ENCODE measurements around the gene ERGIC1.

The ERGIC1 gene

DNA sequence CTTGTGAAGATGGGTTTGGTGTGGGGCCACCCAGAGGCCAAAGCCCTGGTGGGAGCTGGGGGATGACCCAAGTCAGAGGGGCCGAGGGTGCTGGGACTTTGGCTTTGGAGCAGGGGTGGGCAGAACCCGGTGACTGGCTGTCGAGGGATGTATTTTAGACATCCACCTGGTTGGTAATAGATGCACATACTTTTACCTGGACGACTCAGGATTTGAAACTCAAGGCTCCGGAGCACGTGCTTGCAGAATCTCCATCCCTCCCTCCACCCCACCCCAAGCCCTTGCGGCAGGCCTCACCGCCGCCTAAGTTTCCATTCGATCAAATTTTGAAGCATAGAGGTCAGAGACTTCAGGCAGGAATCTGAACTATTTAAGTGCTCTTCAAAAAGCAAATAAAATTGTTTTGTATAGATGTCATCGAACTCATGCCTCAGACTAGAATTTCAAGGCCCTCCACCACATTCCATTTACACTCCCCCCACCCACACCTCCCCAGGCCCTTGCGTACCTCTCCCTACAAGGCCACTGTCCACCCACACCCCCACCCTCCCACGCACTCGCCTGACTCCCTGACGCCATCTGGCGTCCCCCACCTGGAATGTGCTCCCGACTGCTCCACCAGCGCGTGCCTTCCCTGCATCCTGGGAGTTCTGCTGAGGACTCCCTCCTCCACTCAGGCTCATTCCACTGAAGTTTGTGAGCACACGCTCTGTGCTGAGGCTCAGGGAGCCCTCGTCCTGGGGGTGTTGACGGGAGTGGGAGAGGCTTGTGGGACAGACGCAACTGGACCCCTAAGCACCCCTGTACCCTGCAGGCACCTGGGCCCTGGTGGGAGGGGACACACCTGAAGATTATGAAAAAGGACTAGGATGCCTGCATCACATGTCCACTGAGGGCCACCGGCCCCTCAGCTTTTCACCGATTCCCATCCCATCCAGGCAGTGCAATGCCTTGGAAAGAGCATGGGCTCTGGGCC lies 68.7 kb downstream of the ERGIC1 start:
- no peak for DNase-seq (ENCODE audit: low spot score in 2 of 2)
- Mint-ChIP-seq H3K9me3 (no peaks in the 10 kb centered on the region), H3K27me3 (no peaks in the 10 kb centered on the region), H3K27ac (ENCODE audit: low read depth) (peak overlapping the region; percentile 64), H3K36me3 (ENCODE audit: insufficient read depth) (peaks cover 5% of the 10 kb centered on the region), H3K4me3 (no peak overlapping the region), H3K4me1 (peaks cover 4% of the 10 kb centered on the region)
- no peak for ATAC-seq (replicated peaks; ENCODE audit: extremely low read depth, poor library complexity, severe bottlenecking)

DNA sequence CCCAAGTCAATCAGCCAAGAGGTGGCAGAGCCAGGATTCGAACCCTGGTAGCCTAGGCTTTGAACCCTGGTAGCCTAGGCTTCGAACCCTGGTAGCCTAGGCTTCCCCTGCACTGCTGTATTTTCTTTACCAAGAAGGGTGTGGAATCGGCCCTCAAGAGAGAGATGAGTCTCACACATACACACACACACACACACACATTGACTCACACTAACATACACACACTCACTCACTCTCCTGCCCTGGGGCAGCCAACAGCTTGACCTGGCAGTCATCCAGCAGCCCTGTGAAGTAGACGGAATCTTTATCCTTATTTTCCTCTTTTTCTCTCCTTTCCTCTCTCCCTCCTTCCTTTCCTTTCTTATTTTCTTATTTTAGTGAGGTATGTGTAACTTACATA lies 69.7 kb downstream of the ERGIC1 start:
- no peaks in the 10 kb centered on the region for H3K27me3 Mint-ChIP-seq
- no peaks in the 10 kb centered on the region for H3K9me3 Mint-ChIP-seq
- peaks cover 5% of the 10 kb centered on the region for H3K36me3 Mint-ChIP-seq (ENCODE audit: insufficient read depth)
- DNase-seq (ENCODE audit: low spot score in 2 of 2) (no peak), ATAC-seq (replicated peaks; ENCODE audit: extremely low read depth, poor library complexity, severe bottlenecking) (no peak)
- no peaks in the 10 kb centered on the region for H3K4me1 Mint-ChIP-seq
- peak overlapping the region; percentile 22 for H3K27ac Mint-ChIP-seq (ENCODE audit: low read depth)
- H3K4me3 Mint-ChIP-seq, result no peak overlapping the region

DNA sequence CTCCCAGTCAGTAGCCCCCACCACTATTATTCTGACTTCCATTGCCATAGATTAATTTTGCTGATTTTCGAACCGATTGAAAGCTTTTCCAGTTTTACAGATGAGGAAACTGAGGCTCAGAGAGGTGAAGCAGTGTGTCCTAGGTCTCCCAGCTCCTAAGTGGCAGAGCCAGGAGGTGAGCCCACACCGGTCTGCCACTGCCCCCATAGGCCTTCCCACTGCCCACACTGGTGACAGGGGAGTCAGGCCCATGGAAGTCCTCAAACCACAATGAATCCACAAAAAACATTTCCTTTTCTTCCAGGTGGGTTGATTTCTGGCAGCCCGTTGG lies 70.2 kb downstream of the ERGIC1 start:
- DNase-seq (ENCODE audit: low spot score in 2 of 2) (no peak), ATAC-seq (replicated peaks; ENCODE audit: extremely low read depth, poor library complexity, severe bottlenecking) (no peak)
- H3K36me3 Mint-ChIP-seq (ENCODE audit: insufficient read depth), result peaks cover 5% of the 10 kb centered on the region
- H3K4me1 Mint-ChIP-seq, result no peaks in the 10 kb centered on the region
- no peaks in the 10 kb centered on the region for H3K27me3 Mint-ChIP-seq
- H3K9me3 Mint-ChIP-seq, result no peaks in the 10 kb centered on the region
- no peak overlapping the region for H3K4me3 Mint-ChIP-seq
- peak overlapping the region; percentile 22 for H3K27ac Mint-ChIP-seq (ENCODE audit: low read depth)

DNA sequence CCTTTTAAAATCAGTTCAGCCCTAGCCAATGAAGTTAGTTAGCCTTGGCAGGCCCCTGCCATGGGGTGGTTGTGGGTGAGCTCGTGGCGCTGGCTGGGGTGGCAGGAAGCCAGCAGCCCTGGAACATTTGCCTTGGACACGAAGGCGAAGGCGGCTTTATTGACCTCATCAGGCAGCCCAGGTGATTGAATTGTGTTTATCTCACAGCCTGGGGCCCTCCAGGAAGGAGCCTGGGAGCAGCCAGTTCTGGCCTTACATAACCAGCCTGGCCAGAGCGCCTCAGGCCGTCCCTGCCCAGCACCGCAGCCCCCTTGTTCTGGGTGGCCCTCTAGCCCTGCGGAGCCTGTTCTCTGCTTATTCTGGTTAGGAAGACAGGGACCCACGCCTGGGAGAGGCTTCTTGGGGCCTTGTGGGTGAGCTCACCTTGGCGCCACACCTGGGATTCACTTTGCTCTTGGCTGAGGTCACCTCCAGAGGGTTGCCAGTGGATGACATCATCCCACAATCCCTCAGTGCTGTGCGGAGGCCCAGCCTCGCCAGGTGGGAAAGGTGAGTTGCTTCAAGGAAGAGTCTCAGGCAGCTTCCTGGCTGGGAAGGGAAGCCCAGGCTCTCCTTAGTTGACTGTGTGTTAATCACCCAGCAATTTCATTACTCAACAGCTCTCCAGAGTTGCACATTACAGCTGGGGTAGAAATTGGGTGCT lies 70.7 kb downstream of the ERGIC1 start:
- Mint-ChIP-seq H3K9me3 (no peaks in the 10 kb centered on the region), H3K4me1 (peaks cover 4% of the 10 kb centered on the region), H3K4me3 (no peak overlapping the region), H3K27me3 (no peaks in the 10 kb centered on the region), H3K27ac (ENCODE audit: low read depth) (no peak overlapping the region), H3K36me3 (ENCODE audit: insufficient read depth) (peaks cover 6% of the 10 kb centered on the region)
- ATAC-seq (replicated peaks; ENCODE audit: extremely low read depth, poor library complexity, severe bottlenecking), result no peak
- no peak for DNase-seq (ENCODE audit: low spot score in 2 of 2)

DNA sequence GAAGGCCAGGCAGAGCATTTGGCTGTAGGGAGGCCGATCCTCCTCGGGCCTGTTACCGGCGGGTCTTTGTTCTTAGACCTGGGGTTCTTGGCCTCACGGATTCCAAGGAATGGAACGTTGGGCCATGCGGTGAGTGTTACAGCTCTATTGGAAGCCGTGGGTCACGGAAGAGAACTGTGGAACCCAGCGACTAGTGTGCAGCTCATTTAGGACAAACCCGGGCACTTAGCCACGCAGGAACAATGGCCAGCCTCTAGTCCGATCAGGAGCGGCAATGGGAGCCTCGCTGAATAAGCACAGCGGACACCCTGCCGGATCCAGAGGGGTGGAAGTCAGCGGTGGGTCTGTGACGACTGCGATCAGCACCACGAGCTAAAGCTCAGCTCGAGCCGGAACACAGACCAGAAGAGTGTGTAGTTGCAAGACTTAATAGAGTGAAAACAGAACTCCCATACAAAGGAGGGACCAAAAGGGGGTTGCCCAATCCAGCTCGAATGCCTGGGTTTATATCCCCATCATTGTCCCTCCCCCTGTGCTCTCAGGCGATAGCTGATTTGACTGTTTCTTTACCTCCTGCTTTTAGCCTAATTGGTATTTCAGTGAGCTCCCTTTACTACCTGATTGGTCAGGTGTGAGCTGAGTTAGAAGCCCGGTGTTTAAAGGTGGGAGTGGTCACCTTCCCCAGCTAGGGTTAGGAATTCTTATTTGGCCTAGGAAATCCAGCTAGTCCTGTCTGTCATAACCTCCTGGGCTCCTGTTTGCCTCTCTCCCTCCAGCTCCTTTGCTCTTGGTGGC lies 71.5 kb downstream of the ERGIC1 start:
- H3K9me3 Mint-ChIP-seq, result no peaks in the 10 kb centered on the region
- H3K4me3 Mint-ChIP-seq, result no peak overlapping the region
- peaks cover 7% of the 10 kb centered on the region for H3K36me3 Mint-ChIP-seq (ENCODE audit: insufficient read depth)
- DNase-seq (ENCODE audit: low spot score in 2 of 2) (no peak), ATAC-seq (replicated peaks; ENCODE audit: extremely low read depth, poor library complexity, severe bottlenecking) (no peak)
- H3K27me3 Mint-ChIP-seq, result no peaks in the 10 kb centered on the region
- no peak overlapping the region for H3K27ac Mint-ChIP-seq (ENCODE audit: low read depth)
- H3K4me1 Mint-ChIP-seq, result peaks cover 5% of the 10 kb centered on the region

DNA sequence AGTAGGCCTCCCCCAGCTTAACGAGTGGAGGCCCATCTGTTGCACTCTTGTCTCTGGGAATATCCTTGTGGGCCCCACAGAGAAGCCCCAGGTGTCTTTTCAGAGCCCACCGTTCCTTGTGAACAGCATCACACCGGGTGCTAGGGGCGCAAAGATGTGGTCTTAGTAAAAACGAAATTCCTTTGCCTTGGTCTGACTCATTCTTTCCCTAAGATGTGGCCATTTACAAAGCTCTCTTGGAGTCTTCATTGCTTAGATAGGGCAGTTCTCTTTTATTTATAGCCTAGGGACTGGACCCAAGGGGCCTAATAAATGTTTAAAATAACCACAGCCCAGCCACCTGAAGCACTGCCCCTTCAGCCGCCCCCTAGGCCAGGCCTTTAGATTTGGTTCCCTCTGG lies 72.4 kb downstream of the ERGIC1 start:
- Mint-ChIP-seq H3K4me1 (peaks cover 5% of the 10 kb centered on the region), H3K36me3 (ENCODE audit: insufficient read depth) (peaks cover 9% of the 10 kb centered on the region), H3K27me3 (no peaks in the 10 kb centered on the region), H3K4me3 (no peak overlapping the region), H3K9me3 (no peaks in the 10 kb centered on the region), H3K27ac (ENCODE audit: low read depth) (no peak overlapping the region)
- ATAC-seq (replicated peaks; ENCODE audit: extremely low read depth, poor library complexity, severe bottlenecking) (no peak), DNase-seq (ENCODE audit: low spot score in 2 of 2) (no peak)

DNA sequence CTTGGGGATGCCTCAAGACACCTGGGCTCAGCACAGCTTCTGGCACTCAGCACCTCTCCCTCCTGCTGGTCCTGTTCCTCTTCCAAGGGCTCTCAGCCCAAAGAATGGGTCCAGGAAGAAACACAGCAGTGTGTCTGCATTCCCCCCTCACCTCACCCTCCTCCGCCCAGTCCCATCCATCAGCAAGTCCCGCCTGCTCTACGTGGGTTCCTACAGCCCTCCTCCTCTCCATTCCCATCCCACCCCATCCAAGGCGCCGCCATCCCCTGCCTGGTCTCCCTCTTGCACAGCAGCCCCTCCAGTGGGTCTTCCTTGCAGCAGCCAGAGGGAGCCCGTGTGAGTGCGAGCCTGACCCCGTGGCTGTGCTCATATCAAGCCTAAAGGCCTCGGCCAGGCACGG lies 72.8 kb downstream of the ERGIC1 start:
- Mint-ChIP-seq H3K9me3 (no peaks in the 10 kb centered on the region), H3K4me3 (no peak overlapping the region), H3K4me1 (peaks cover 5% of the 10 kb centered on the region), H3K27me3 (no peaks in the 10 kb centered on the region), H3K36me3 (ENCODE audit: insufficient read depth) (peaks cover 11% of the 10 kb centered on the region), H3K27ac (ENCODE audit: low read depth) (no peak overlapping the region)
- ATAC-seq (replicated peaks; ENCODE audit: extremely low read depth, poor library complexity, severe bottlenecking) (no peak), DNase-seq (ENCODE audit: low spot score in 2 of 2) (no peak)

DNA sequence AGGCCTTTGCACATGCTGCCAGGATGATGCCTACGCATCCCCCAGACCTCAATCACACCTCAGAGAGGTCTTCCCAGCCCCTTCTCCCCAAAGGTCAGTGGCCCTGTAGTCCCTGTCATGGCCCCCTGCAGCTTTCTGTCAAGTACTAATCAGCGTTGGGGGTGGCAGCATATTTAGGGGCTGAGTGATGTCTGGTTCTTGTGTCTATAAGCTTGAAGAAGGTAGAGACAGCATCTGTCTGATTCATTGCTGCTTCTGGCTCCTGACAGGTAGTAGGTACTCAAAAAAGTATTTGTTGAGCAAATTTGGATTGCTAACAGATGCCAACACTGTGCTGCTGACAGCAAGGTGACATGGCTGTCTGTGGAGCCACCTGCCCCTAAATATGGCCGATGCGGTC lies 73.6 kb downstream of the ERGIC1 start:
- Mint-ChIP-seq H3K27ac (ENCODE audit: low read depth) (no peak overlapping the region), H3K4me3 (no peak overlapping the region), H3K9me3 (no peaks in the 10 kb centered on the region), H3K4me1 (peaks cover 5% of the 10 kb centered on the region), H3K27me3 (no peaks in the 10 kb centered on the region), H3K36me3 (ENCODE audit: insufficient read depth) (peaks cover 12% of the 10 kb centered on the region)
- ATAC-seq (replicated peaks; ENCODE audit: extremely low read depth, poor library complexity, severe bottlenecking), result no peak
- no peak for DNase-seq (ENCODE audit: low spot score in 2 of 2)

DNA sequence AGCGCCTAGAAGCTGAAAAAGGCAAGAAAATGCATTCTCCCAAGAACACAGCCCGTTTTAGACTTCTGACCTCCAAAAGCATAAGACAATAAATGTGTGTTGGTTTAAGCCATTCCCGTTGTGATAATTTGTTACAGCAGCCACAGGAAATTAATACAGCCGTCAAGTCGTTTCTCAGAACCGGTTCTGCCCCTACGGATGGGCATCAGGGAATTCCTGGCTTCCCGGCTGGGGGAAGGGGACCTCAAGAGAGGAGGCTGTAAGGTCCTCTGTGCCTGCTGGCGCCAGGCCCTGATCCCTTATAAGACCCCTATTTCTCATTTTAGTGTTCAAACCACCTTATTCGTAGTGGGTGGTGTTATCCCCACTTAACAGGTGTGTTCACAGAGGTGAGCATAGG lies 74.6 kb downstream of the ERGIC1 start:
- Mint-ChIP-seq H3K4me1 (peaks cover 5% of the 10 kb centered on the region), H3K27ac (ENCODE audit: low read depth) (no peak overlapping the region), H3K36me3 (ENCODE audit: insufficient read depth) (peaks cover 15% of the 10 kb centered on the region), H3K9me3 (no peaks in the 10 kb centered on the region), H3K27me3 (no peaks in the 10 kb centered on the region), H3K4me3 (no peak overlapping the region)
- no peak for DNase-seq (ENCODE audit: low spot score in 2 of 2)
- ATAC-seq (replicated peaks; ENCODE audit: extremely low read depth, poor library complexity, severe bottlenecking), result no peak

DNA sequence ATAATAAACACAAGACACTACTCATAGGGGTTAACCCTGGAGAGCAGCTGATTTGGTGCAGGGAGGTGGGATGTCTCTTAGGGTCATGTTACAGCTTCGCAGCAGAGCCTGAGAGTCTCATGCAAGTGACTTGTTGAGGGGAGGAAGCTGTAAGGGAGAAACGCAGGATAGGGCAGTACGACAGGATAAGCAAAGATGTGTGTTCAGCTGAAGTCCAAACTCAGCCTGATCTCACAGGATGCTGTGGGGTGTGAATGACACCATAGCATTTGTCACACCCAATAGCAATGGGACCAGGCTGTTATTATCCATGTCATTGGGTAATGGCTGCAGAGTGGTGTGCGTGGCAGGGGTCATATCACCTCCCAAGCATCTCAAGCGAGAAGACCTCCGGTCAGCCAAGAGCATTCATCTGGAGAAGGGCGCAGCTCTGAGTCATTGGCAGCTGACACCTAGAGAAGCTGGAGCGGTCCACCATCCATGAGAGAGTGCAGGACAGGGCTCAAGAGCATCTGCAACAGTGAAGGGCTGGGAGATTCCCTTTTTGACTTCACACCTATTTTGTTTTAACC lies 76.0 kb downstream of the ERGIC1 start:
- H3K27me3 Mint-ChIP-seq, result no peaks in the 10 kb centered on the region
- DNase-seq (ENCODE audit: low spot score in 2 of 2), result no peak
- peaks cover 5% of the 10 kb centered on the region for H3K4me1 Mint-ChIP-seq
- H3K27ac Mint-ChIP-seq (ENCODE audit: low read depth), result no peak overlapping the region
- no peak overlapping the region for H3K4me3 Mint-ChIP-seq
- ATAC-seq (replicated peaks; ENCODE audit: extremely low read depth, poor library complexity, severe bottlenecking), result no peak
- peaks cover 15% of the 10 kb centered on the region for H3K36me3 Mint-ChIP-seq (ENCODE audit: insufficient read depth)
- no peaks in the 10 kb centered on the region for H3K9me3 Mint-ChIP-seq

DNA sequence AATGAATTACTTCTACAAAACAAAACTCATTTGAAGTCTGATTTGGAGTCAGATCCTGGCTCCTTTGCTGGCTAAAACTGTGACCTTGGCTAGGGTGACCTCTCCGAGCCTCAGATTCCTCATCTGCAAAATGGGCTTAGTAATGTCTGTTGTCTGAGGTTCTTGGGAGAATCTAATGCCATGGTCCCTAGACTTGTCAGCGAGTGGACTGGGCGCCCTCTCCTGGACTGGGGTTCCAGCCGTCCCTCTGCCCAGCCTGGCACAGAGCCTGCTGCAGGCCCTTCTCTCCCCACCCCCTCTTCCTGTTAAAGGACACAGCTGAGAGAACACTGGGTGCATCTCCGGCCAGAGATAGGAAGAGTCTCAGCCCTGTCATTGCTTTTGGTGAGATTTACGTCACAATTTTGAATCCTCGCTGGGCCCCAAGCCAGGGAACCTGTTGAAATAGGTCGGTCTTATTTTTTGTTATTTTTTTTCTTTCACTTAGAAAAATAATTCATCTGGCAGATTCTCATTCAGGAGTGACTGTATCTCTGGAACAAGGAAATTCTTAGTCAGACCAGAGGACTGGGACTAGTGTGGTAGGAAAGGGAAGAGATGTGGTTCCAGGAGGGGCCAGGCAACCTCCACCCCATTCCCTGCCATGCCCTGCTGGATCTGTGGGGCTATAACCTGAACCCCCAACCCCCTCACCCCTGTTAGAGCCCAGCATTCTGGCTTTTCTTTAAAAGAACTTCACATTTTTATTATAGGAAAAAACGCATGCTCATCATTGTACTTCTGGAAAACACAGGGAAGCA lies 77.0 kb downstream of the ERGIC1 start:
- Mint-ChIP-seq H3K27ac (ENCODE audit: low read depth) (no peak overlapping the region), H3K4me1 (peaks cover 5% of the 10 kb centered on the region), H3K4me3 (no peak overlapping the region), H3K27me3 (no peaks in the 10 kb centered on the region), H3K9me3 (no peaks in the 10 kb centered on the region), H3K36me3 (ENCODE audit: insufficient read depth) (peaks cover 15% of the 10 kb centered on the region)
- no peak for DNase-seq (ENCODE audit: low spot score in 2 of 2)
- no peak for ATAC-seq (replicated peaks; ENCODE audit: extremely low read depth, poor library complexity, severe bottlenecking)

DNA sequence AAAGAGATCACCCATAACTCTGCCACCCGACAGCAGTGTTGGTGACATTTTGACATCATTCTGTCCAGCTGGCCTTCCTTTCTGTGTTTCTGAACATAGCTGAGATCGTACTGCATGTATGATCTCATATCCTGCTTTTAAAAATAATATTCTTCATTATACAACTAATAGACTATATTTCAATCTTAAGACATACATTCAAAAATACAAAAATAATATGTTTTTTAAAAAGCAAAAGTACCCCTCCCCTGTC lies 77.5 kb downstream of the ERGIC1 start:
- Mint-ChIP-seq H3K4me3 (no peak overlapping the region), H3K27me3 (no peaks in the 10 kb centered on the region), H3K36me3 (ENCODE audit: insufficient read depth) (peaks cover 16% of the 10 kb centered on the region), H3K9me3 (no peaks in the 10 kb centered on the region), H3K27ac (ENCODE audit: low read depth) (no peak overlapping the region), H3K4me1 (peaks cover 5% of the 10 kb centered on the region)
- no peak for DNase-seq (ENCODE audit: low spot score in 2 of 2)
- no peak for ATAC-seq (replicated peaks; ENCODE audit: extremely low read depth, poor library complexity, severe bottlenecking)

All from central memory CD8-positive, alpha-beta T cell (primary cell).